H1 (cell line): ENCODE results near the gene VAV2. TPM values are rescaled to one million over a fixed set of nuclear protein-coding genes. Genes with fewer than 3 reads are reported as not detected.

Experiments used
- CHD2 ChIP-seq: IDR thresholded peaks from 2 replicates; pipeline ENCODE4 v1.6.1; 2012; ENCODE audit warnings: low read length, improper control_type of control experiment
- polyA plus RNA-seq, 7 experiments: library from polyadenylated mRNA; depleted of rRNA in 3 of 7; stranded (reverse) in 5 of 7; unstranded in 2 of 7; fragments of >200 nt in 5 of 7; fragments of 200-250 nt in 2 of 7; gene quantifications; 1 replicate in 5 of 7; 2 replicates in 1 of 7; 4 replicates in 1 of 7; pipeline versions ENCODE4 v1.2.1 to v1.2.3, GENCODE V29; 2011 to 2013; ENCODE audit warnings: missing spikeins in 2 of 7, mixed read lengths in 2 of 7
- total RNA-seq: library from RNA; stranded (reverse); fragmentation: NEBNext Ultra II Directional; extraction: Animal tissue kit (Norgen Biotek cat#: 25700); gene quantifications from 2 replicates; pipeline ENCODE4 v1.2.1, GENCODE V29; 2021

The VAV2 gene
- total and polyA plus RNA-seq, 2 of the 8 experiments (the other 6 are each of a cell fraction or from before 2014, with no cell fraction given) = 13.6 to 37.6 TPM

- TF ChIP-seq CHD2 = no peak
Measured at GRCh38 chr9:133856798-133857197, 135.3 kb downstream of the VAV2 start (continued).
